GM12891 (cell line): ENCODE data around the gene ROBO1.

Experiments used
- POLR2AphosphoS5 ChIP-seq: IDR thresholded peaks from 2 replicates; pipeline ENCODE4 v1.6.1; 2011; ENCODE audit warnings: low read depth, low read length, control low read depth
- TAF1 ChIP-seq: IDR thresholded peaks from 2 replicates; pipeline ENCODE4 v1.6.1; 2011; ENCODE audit warnings: low read depth, low read length, control low read depth

GRCh38 chr3:79354179-79354688, 413.6 kb downstream of the ROBO1 start:
- no peak for TF ChIP-seq TAF1
- TF ChIP-seq POLR2AphosphoS5, result no peak
